Measurements from ENCODE around the gene MACROD2.

Gene MACROD2

DNA sequence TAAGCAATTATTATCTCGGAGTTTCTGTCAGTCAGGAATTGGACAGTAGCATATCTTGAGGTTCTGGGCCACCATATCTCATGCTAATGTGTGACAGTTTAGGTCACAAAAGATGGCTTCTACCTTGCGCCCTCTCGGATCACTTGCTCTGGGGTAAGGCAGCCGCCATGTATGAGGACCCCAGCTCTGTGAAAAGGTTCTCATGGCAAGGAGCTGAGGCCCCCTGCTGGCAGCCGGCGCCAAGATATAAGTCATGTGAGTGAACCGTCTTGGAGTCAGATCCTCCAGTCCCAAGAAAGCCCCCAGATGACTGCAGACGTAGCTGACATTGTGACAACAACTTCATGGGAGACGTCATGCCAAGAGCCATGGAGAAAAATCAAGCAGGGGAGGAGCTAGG, 1907.2 kb downstream of the MACROD2 start:
- DNase-seq (ENCODE audit: low read depth) = no peak
- TF ChIP-seq CTCF (IDR thresholded peaks at IDR 0.05; ENCODE audit: low read depth, low read length, missing control alignments) = peak; percentile 8
- H3K4me3 ChIP-seq (ENCODE audit: low read depth, low read length) = no peak overlapping the region
- in situ Hi-C loops (cut with HindIII; ENCODE audit: low sequenced_read_pairs) = no loop called here

DNA sequence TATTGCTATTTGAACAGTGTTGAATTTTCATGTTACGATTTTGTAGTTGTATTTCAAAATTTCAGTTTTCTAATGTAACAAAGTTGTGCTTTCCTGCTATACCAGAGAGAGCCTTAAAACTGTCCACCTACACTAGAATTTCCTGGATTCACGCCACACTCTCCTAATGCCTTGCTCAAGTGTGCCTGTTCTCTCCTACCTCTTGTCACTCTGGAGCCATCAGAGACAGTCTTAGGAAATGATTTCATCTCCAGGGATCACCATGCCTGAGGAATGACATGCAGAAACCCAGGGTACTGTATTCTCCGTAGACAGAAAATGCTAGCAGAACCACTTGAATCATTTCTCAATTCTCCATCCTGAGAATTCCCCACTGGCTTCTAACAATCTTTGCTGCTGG, 1910.3 kb downstream of the MACROD2 start:
- DNase-seq (ENCODE audit: low read depth) = no peak
- TF ChIP-seq CTCF (IDR thresholded peaks at IDR 0.05; ENCODE audit: low read depth, low read length, missing control alignments) = no peak
- in situ Hi-C loops (cut with HindIII; ENCODE audit: low sequenced_read_pairs) = no loop called here
- no peak overlapping the region for H3K4me3 ChIP-seq (ENCODE audit: low read depth, low read length)

DNA sequence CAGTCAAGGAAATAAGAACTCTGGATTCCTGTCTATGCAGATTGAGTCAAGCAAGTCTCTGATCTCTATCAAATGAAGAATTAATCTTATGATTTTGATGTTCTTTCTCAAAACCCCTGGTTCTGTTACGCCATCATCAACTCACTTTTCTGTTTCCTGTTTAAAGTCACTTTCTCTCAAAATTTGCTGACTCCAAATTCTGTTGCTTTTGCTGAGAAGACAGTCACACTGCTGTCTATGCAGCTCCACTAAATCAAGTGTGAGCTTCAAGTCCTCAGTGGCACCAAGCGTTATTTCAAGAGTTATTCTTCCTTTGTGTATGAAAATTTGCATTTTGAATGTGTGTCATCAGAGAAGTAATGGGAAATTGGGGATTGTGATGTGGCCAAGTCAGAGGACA, 1914.7 kb downstream of the MACROD2 start:
- in situ Hi-C loops (cut with HindIII; ENCODE audit: low sequenced_read_pairs) = no loop called here
- TF ChIP-seq CTCF (IDR thresholded peaks at IDR 0.05; ENCODE audit: low read depth, low read length, missing control alignments) = no peak
- no peak for DNase-seq (ENCODE audit: low read depth)
- no peak overlapping the region for H3K4me3 ChIP-seq (ENCODE audit: low read depth, low read length)

GRCh38 chr20:15911581-15911980, 1916.3 kb downstream of the MACROD2 start:
- no peak overlapping the region for H3K4me3 ChIP-seq (ENCODE audit: low read depth, low read length)
- in situ Hi-C loops (cut with HindIII; ENCODE audit: low sequenced_read_pairs) = no loop called here
- no peak for DNase-seq (ENCODE audit: low read depth)
- no peak for TF ChIP-seq CTCF (IDR thresholded peaks at IDR 0.05; ENCODE audit: low read depth, low read length, missing control alignments)

DNA sequence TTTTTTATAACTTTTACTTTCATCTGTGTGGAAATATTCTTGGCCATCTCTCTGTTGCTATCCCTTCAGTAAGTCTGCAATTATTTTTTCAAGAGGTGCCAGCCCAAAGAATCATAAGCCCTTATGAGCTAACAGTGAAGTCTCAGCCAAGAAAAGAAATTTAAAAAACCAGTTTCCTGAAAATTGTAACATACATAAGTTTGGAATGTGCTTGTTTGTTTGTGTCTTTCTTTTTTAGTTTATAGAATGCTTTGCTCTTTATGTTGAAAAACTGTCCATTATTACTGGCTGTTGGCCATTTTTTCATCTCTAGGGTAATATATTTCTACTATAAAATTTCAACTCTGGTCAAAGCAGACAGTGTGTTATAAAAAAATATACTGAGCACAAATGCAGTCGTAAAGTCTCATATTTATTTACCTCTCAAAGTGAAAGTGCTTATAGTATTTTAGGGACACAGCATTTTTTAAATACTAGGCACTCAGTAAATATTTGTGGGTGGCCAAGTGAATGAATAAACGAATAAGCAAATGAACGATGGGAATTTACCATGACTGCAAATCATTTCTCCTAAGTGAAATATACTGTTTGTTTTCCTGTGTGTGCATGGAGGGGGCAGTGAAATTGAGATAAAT, 1918.2 kb downstream of the MACROD2 start:
- no peak for DNase-seq (ENCODE audit: low read depth)
- in situ Hi-C loops (cut with HindIII; ENCODE audit: low sequenced_read_pairs) = no loop called here
- H3K4me3 ChIP-seq (ENCODE audit: low read depth, low read length) = no peak overlapping the region
- TF ChIP-seq CTCF (IDR thresholded peaks at IDR 0.05; ENCODE audit: low read depth, low read length, missing control alignments) = no peak

DNA sequence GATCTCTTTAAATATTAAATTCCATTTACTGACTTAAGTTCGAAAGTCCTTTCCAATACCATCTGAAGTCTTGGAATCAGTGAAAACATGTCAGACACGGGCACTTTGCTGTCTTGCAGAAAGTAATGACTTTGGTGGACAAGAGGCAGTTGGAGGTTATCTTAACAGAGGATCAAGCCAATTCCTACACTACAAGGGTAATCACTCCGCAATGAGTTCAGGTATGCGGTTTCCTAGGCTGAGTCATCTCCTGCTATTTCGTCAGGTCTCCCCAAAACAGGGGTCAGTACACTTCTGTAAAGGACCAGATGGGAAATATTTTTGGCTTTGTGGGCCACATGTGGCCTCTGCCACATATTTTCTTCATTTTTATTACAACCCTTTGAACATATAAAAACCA, 1921.3 kb downstream of the MACROD2 start:
- no peak for DNase-seq (ENCODE audit: low read depth)
- H3K4me3 ChIP-seq (ENCODE audit: low read depth, low read length) = no peak overlapping the region
- in situ Hi-C loops (cut with HindIII; ENCODE audit: low sequenced_read_pairs) = no loop called here
- TF ChIP-seq CTCF (IDR thresholded peaks at IDR 0.05; ENCODE audit: low read depth, low read length, missing control alignments) = no peak

All from astrocyte of the cerebellum (primary cell).